Suprapubic skin (tissue), 4 donors: ENCODE measurements around the gene FOXS1.

Source experiments
- EP300 ChIP-seq: sonication (generic); formaldehyde crosslinking; IDR thresholded peaks from one replicate; pipeline ENCODE4 v1.6.1; 2017; ENCODE audit warnings: antibody characterized with exemption
- POLR2A ChIP-seq, 2 donors: fragments of 450-650 bp; IDR thresholded peaks; one replicate each; pipeline ENCODE4 v1.6.1; 2017; ENCODE audit warnings: antibody characterized with exemption in 2 of 2, mild to moderate bottlenecking in 2 of 2, moderate library complexity in 2 of 2
- POLR2AphosphoS5 ChIP-seq, 3 donors: sonication (generic); formaldehyde crosslinking; IDR thresholded peaks; one replicate each; pipeline ENCODE4 v1.6.1; 2017; ENCODE audit warnings: antibody characterized with exemption in 3 of 3
- TF ChIP-seq, protein P1 (sequence below), 2 donors: fragments of 200-600 bp in 1 of 2; fragments of 450-650 bp in 1 of 2; sonication (generic) in 1 of 2; IDR thresholded peaks; one replicate each; pipeline ENCODE4 v1.5.1; 2016 to 2019; ENCODE audit warnings: antibody characterized with exemption in 2 of 2, mild to moderate bottlenecking in 1 of 2, moderate library complexity in 1 of 2

DNA sequence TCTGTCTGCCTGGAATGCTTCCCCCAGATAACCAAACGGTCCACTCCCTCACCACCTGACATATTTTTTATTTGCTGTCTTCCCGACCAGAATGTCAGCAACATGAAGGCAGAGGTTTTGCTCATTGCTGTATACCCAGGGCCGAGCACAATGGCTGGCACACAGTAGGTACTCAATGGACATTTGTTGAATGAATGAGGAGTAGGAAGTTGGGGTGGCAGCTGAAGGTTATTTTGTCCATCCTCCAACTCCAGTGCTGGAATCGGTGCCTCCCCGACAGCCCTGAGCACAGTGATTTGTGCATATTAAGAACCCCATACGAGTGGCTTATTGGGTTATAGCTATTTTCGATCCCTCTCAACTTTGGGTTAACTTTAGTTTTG is 14.6 kb upstream of the FOXS1 start:
- TF ChIP-seq, protein P1, sequence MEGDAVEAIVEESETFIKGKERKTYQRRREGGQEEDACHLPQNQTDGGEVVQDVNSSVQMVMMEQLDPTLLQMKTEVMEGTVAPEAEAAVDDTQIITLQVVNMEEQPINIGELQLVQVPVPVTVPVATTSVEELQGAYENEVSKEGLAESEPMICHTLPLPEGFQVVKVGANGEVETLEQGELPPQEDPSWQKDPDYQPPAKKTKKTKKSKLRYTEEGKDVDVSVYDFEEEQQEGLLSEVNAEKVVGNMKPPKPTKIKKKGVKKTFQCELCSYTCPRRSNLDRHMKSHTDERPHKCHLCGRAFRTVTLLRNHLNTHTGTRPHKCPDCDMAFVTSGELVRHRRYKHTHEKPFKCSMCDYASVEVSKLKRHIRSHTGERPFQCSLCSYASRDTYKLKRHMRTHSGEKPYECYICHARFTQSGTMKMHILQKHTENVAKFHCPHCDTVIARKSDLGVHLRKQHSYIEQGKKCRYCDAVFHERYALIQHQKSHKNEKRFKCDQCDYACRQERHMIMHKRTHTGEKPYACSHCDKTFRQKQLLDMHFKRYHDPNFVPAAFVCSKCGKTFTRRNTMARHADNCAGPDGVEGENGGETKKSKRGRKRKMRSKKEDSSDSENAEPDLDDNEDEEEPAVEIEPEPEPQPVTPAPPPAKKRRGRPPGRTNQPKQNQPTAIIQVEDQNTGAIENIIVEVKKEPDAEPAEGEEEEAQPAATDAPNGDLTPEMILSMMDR (IDR thresholded peaks at IDR 0.05) = no peak
- TF ChIP-seq POLR2A (IDR thresholded peaks at IDR 0.05) = no peak
- no peak for TF ChIP-seq POLR2AphosphoS5 (IDR thresholded peaks at IDR 0.05)
- TF ChIP-seq EP300 = no peak
